ENCODE data around the gene DLG2.

DNA sequence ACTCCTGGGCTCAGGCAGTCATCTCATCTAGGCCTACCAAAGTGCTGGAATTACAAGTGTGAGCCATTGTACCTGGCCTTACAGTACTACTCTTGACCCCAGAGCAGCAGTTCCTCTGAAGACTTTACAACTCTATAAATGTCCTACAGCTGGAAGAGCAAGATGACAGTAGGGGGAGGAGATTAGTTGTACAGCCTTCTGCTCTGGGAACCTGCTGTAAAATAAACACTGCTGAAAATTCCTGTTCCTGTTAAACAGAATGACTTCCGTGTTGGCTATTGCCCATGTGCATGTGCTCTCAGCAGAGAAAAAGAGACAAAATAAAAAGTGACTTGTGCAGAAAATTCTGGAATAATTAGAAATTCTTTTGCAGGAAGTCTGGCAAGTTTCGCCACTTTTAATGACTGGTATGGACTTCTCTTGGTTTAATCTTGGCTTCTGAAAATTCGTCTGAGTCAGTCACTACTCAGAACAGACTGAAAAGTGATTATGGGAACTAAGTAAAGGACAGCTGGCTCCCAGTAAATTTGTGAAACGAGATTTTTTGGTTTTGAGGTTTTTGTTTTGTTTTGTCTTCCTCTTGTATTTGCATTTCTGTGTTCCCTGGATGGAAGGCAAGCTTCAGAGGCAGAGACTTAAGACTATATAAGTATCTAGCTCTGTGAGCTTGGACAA, 955.7 kb downstream of the DLG2 start:
- TF ChIP-seq, protein P1, sequence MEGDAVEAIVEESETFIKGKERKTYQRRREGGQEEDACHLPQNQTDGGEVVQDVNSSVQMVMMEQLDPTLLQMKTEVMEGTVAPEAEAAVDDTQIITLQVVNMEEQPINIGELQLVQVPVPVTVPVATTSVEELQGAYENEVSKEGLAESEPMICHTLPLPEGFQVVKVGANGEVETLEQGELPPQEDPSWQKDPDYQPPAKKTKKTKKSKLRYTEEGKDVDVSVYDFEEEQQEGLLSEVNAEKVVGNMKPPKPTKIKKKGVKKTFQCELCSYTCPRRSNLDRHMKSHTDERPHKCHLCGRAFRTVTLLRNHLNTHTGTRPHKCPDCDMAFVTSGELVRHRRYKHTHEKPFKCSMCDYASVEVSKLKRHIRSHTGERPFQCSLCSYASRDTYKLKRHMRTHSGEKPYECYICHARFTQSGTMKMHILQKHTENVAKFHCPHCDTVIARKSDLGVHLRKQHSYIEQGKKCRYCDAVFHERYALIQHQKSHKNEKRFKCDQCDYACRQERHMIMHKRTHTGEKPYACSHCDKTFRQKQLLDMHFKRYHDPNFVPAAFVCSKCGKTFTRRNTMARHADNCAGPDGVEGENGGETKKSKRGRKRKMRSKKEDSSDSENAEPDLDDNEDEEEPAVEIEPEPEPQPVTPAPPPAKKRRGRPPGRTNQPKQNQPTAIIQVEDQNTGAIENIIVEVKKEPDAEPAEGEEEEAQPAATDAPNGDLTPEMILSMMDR (conservative IDR thresholded peaks at IDR 0.05 in 1 of 2, IDR thresholded peaks at IDR 0.05 in 1 of 2; ENCODE audit: extremely low read depth in 1 of 2, insufficient read depth in 1 of 2, low read depth in 1 of 2, low read length in 2 of 2): no peak
- TF ChIP-seq EZH2 (IDR thresholded peaks at IDR 0.05; ENCODE audit: borderline replicate concordance, low read length): no peak
